Transverse colon (tissue), 4 donors: Measurements from ENCODE around the gene DDR2. TPM values are rescaled to one million over a fixed set of nuclear protein-coding genes. Genes with fewer than 3 reads are reported as not detected.

Source experiments
- DNase-seq: peaks from one replicate; pipeline ENCODE4 v3.0.0-alpha.2; 2019
- H3K27ac ChIP-seq, 4 donors: fragments of 200-600 bp; sonication (generic); 2 replicates each; pipeline ENCODE4 v1.5.1; 2016 to 2018; ENCODE audit warnings: inconsistent platforms in 4 of 4
- H3K27me3 ChIP-seq: fragments of 200-600 bp; sonication (generic); 2 replicates; pipeline ENCODE4 v1.5.1; 2017; ENCODE audit warnings: inconsistent platforms
- H3K36me3 ChIP-seq, 4 donors: fragments of 200-600 bp; sonication (generic); 2 replicates each; pipeline ENCODE4 v1.5.1; 2017 to 2019; ENCODE audit warnings: inconsistent platforms in 4 of 4
- H3K4me1 ChIP-seq, 4 donors: fragments of 200-600 bp; sonication (generic); 2 replicates each; pipeline ENCODE4 v1.5.1; 2017 to 2020; ENCODE audit warnings: inconsistent platforms in 4 of 4
- H3K4me3 ChIP-seq, 4 donors: fragments of 200-600 bp; sonication (generic); 1 replicate in 1 of 4; 2 replicates in 3 of 4; pipeline versions ENCODE4 v1.5.1 to v1.6.1; 2017 to 2019; ENCODE audit warnings: inconsistent platforms in 4 of 4
- H3K9me3 ChIP-seq, 2 donors: fragments of 200-600 bp; sonication (generic); 2 replicates each; pipeline ENCODE4 v1.5.1; 2017 to 2019; ENCODE audit warnings: inconsistent platforms in 2 of 2
- CTCF ChIP-seq, 5 experiments: fragments of 200-600 bp in 3 of 5; fragments of 450-650 bp in 2 of 5; sonication (generic) in 3 of 5; IDR thresholded peaks; 1 replicate in 2 of 5; 2 replicates in 3 of 5; pipeline ENCODE4 v1.5.1; 2016 to 2017; ENCODE audit warnings: antibody characterized with exemption in 5 of 5, inconsistent platforms in 3 of 5, mild to moderate bottlenecking in 2 of 5, moderate library complexity in 1 of 5
- EP300 ChIP-seq: sonication (generic); formaldehyde crosslinking; IDR thresholded peaks from one replicate; pipeline ENCODE4 v1.6.1; 2017; ENCODE audit warnings: antibody characterized with exemption, low read depth
- POLR2A ChIP-seq: fragments of 450-650 bp; IDR thresholded peaks from one replicate; pipeline ENCODE4 v1.6.1; 2016; ENCODE audit warnings: antibody characterized with exemption, mild to moderate bottlenecking, moderate library complexity
- POLR2AphosphoS5 ChIP-seq, 3 donors: sonication (generic); formaldehyde crosslinking; IDR thresholded peaks; one replicate each; pipeline ENCODE4 v1.6.1; 2016; ENCODE audit warnings: antibody characterized with exemption in 3 of 3
- WGBS, 2 donors: methylation state at CpG; one replicate each; pipeline ENCODE4 v1.1.5; 2018; ENCODE audit warnings: low coverage in 1 of 2; 5-methylcytosine and 5-hydroxymethylcytosine counted together
- in situ Hi-C, 4 donors: fragments of 200-750 bp; cut with MboI; loops; one replicate each; pipeline versions ENCODE4 v1.15.0 to v1.15.1; 2017; ENCODE audit warnings: low sequenced_read_pairs in 3 of 4, low pct_ligation_motif_present in 1 of 4, low pct_unique_long_range_greater_than_20kb in 1 of 4
- intact Hi-C: fragments of 100-400 bp; cut with DNase I; formaldehyde crosslinking; loops from one replicate; pipeline ENCODE4 v1.15.1; 2023; ENCODE audit warnings: low total_unique reads
- total RNA-seq, 4 donors: library from RNA; depleted of rRNA; stranded (reverse); fragments of >200 nt; gene quantifications; one replicate each; pipeline ENCODE4 v1.1.0, GENCODE V29; 2016

DDR2 gene
- total RNA-seq, 4 donors from 2014 or later, result 33.3 to 54.1 (median 42.2) TPM

GRCh38 chr1:162732566-162733335, 100.5 kb downstream of the DDR2 start:
- peak overlapping the region; percentile 53 to 77 (median 72) for H3K27ac ChIP-seq
- no peaks in the 10 kb centered on the region for H3K36me3 ChIP-seq
- H3K27me3 ChIP-seq, result no peaks in the 10 kb centered on the region
- TF ChIP-seq POLR2AphosphoS5 (IDR thresholded peaks at IDR 0.05) (peak in 1 of 3 donors; percentile 38), EP300 (peak; percentile 6), CTCF (IDR thresholded peaks at IDR 0.05) (no peak)
- H3K4me1 ChIP-seq, result peaks cover 4 to 66% (median 19%) of the 10 kb centered on the region in 4 donors
- 61 to 75% methylated on average over 3 to 8 of the region's 8 CpGs for WGBS, 2 donors
- H3K9me3 ChIP-seq, result no peaks in the 10 kb centered on the region
- H3K4me3 ChIP-seq, result no peak overlapping the region
- in situ Hi-C loops, result no loop called here
- intact Hi-C loops, result no loop called here
- DNase-seq, result peak; percentile 13

GRCh38 chr1:162733336-162733590, 101.0 kb downstream of the DDR2 start:
- Histone ChIP-seq H3K4me1 (peaks cover 4 to 65% (median 19%) of the 10 kb centered on the region in 4 donors), H3K9me3 (no peaks in the 10 kb centered on the region), H3K27me3 (no peaks in the 10 kb centered on the region), H3K4me3 (no peak overlapping the region), H3K36me3 (no peaks in the 10 kb centered on the region), H3K27ac (peak overlapping the region; percentile 53 to 77 (median 72))
- TF ChIP-seq POLR2AphosphoS5 (IDR thresholded peaks at IDR 0.05) (no peak), EP300 (no peak), POLR2A (no peak), CTCF (IDR thresholded peaks at IDR 0.05) (no peak)
- in situ Hi-C loops, result no loop called here
- intact Hi-C loops, result no loop called here
- no peak for DNase-seq
- WGBS, 2 donors, result 45% methylated on average over 1 of the region's 1 CpG; no CpG with 5 or more reads in 1 of the 2 donors

- no peak for DNase-seq
- H3K27ac ChIP-seq, result peak overlapping the region in 2 of 4 donors; percentile 53 to 69
- in situ Hi-C loops, result no loop called here
- TF ChIP-seq POLR2A (no peak), POLR2AphosphoS5 (IDR thresholded peaks at IDR 0.05) (no peak)
- peaks cover 4 to 57% (median 17%) of the 10 kb centered on the region in 4 donors for H3K4me1 ChIP-seq
- no peaks in the 10 kb centered on the region for H3K9me3 ChIP-seq
- H3K36me3 ChIP-seq, result no peaks in the 10 kb centered on the region
- H3K4me3 ChIP-seq, result no peak overlapping the region
- intact Hi-C loops, result no loop called here
- no peaks in the 10 kb centered on the region for H3K27me3 ChIP-seq
- 57 to 63% methylated on average over 2 of the region's 2 CpGs for WGBS, 2 donors
Measured at GRCh38 chr1:162734047-162734446, 101.8 kb downstream of the DDR2 start.

GRCh38 chr1:162736184-162736583, 103.9 kb downstream of the DDR2 start:
- in situ Hi-C loops (no loop called here), intact Hi-C loops (no loop called here)
- DNase-seq, result no peak
- Histone ChIP-seq H3K4me3 (no peak overlapping the region), H3K36me3 (no peaks in the 10 kb centered on the region), H3K4me1 (peaks cover 4 to 62% (median 20%) of the 10 kb centered on the region in 4 donors), H3K9me3 (no peaks in the 10 kb centered on the region), H3K27ac (peak overlapping the region in 3 of 4 donors; percentile 5 to 34 (median 18)), H3K27me3 (no peaks in the 10 kb centered on the region)
- 86% methylated on average over 3 of the region's 3 CpGs; no CpG with 5 or more reads in 1 of the 2 donors for WGBS, 2 donors
- no peak for TF ChIP-seq POLR2AphosphoS5 (IDR thresholded peaks at IDR 0.05)
- no peak for TF ChIP-seq CTCF (IDR thresholded peaks at IDR 0.05)
- TF ChIP-seq POLR2A, result no peak
- no peak for TF ChIP-seq EP300
